ENCODE measurements around the gene OR4K5. TPM values are rescaled to one million over a fixed set of nuclear protein-coding genes. Genes with fewer than 3 reads are reported as not detected.

The OR4K5 gene
- total and polyA plus RNA-seq, 2 of the 13 experiments (the other 11 are each of a cell fraction or from before 2014, with no cell fraction given), result not detected

DNA sequence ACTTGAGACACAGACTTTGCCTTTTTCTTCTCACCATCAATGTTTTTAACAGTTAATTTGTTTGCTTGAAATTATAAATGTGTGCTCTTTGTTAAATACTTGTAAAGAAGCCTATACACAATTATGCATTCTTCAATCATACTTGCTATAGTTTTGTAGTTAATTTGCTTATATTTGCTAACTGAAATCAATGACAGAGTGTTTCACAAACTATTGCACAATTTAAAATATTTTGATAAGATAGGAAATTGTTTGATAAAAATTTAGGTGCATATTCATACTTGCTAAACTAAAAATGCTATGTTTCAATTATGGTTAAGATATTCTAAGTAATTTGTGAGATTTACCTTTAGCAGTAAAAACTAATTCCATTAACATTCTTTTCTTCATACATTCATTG lies 13.7 kb upstream of the OR4K5 start (continued):
- TF ChIP-seq, protein P1, sequence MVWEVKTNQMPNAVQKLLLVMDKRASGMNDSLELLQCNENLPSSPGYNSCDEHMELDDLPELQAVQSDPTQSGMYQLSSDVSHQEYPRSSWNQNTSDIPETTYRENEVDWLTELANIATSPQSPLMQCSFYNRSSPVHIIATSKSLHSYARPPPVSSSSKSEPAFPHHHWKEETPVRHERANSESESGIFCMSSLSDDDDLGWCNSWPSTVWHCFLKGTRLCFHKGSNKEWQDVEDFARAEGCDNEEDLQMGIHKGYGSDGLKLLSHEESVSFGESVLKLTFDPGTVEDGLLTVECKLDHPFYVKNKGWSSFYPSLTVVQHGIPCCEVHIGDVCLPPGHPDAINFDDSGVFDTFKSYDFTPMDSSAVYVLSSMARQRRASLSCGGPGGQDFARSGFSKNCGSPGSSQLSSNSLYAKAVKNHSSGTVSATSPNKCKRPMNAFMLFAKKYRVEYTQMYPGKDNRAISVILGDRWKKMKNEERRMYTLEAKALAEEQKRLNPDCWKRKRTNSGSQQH (CRISPR knock-in tag; IDR thresholded peaks at IDR 0.05; ENCODE audit: low read depth), result no peak
- TF ChIP-seq ZNF296 (CRISPR knock-in tag; conservative IDR thresholded peaks at IDR 0.05), result no peak

GRCh38 chr14:19911114-19911513 lies 9.3 kb upstream of the OR4K5 start:
- in situ Hi-C loops (cut with HindIII; ENCODE audit: extremely low pct_ligation_motif_present, low pct_unique_long_range_greater_than_20kb), result no loop called here
- CTCF ChIA-PET (ENCODE audit: low intra/inter-chr PET ratio, low total read pairs), result no interaction called here
- Histone ChIP-seq H3K27me3 (ENCODE audit: control insufficient read depth in 1 of 2, insufficient read depth in 2 of 2, low read length in 2 of 2) (no peaks in the 10 kb centered on the region), H3K4me3 (replicated peaks in 1 of 3; ENCODE audit: insufficient read depth in 1 of 3, low read depth in 2 of 3, low read length in 3 of 3) (no peak overlapping the region), H3K4me1 (ENCODE audit: insufficient read depth, low read length) (no peaks in the 10 kb centered on the region), H3K36me3 (replicated peaks in 1 of 2; ENCODE audit: control insufficient read depth in 1 of 2, insufficient read depth in 2 of 2, low read length in 2 of 2) (no peaks in the 10 kb centered on the region), H3K4me2 (ENCODE audit: low read depth, low read length) (no peak overlapping the region), H3K27ac (ENCODE audit: extremely low read length, insufficient read depth, low read length) (no peak overlapping the region), H3K9me3 (ENCODE audit: low read length) (no peaks in the 10 kb centered on the region), H4K20me1 (ENCODE audit: insufficient read depth, low read length) (no peaks in the 10 kb centered on the region), H3K9ac (ENCODE audit: insufficient read depth, low read depth, low read length) (no peak overlapping the region), H2AFZ (ENCODE audit: low read length) (no peak overlapping the region), H3K79me2 (ENCODE audit: insufficient read depth, low read length) (no peaks in the 10 kb centered on the region)
- DNase-seq (ENCODE audit: low spot score) (no peak), FAIRE-seq (no peak), ATAC-seq (no peak)
- BruUV-seq (replicated peaks), result no TSS peak
- no peak for TF ChIP-seq SP2 (CRISPR knock-in tag; IDR thresholded peaks at IDR 0.05)
- 7% methylated on average over 3 of the region's 3 CpGs for whole genome bisulfite sequencing (ENCODE audit: low lambda C conversion rate)
- POLR2A ChIA-PET, result no interaction called here
- intact Hi-C loops (cut with micrococcal nuclease; ENCODE audit: unreplicated experiment), result no loop called here

DNA sequence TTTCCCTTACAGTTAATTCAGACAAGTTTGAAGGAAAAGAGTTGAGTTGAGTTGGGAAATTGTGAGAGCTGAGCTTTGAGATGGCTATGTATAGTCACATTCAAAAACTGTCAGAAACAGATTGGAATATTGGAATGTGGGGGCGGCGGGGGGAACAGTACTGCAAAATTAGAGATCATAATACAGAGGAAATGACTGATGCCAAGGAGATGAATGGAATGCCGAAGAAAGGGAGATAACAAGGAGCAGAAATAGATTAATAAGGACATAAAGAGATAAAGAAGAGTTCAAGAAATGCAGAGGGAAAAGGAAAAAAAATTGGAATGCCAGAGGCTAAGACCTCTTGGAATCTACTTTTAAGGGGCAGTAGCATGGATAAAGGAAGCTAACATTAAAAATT lies 3.2 kb upstream of the OR4K5 start:
- DNase-seq (ENCODE audit: low spot score) (no peak), FAIRE-seq (no peak), ATAC-seq (no peak)
- no peak overlapping the region for H3K27ac ChIP-seq (ENCODE audit: extremely low read length, insufficient read depth, low read length)
- ChIA-PET POLR2A (no interaction called here), CTCF (ENCODE audit: low intra/inter-chr PET ratio, low total read pairs) (no interaction called here)
- H3K4me1 ChIP-seq (ENCODE audit: insufficient read depth, low read length), result no peaks in the 10 kb centered on the region
- in situ Hi-C loops (cut with HindIII; ENCODE audit: extremely low pct_ligation_motif_present, low pct_unique_long_range_greater_than_20kb) (no loop called here), intact Hi-C loops (cut with micrococcal nuclease; ENCODE audit: unreplicated experiment) (no loop called here)
- no peak overlapping the region for H2AFZ ChIP-seq (ENCODE audit: low read length)
- no peak overlapping the region for H3K9ac ChIP-seq (ENCODE audit: insufficient read depth, low read depth, low read length)
- H3K79me2 ChIP-seq (ENCODE audit: insufficient read depth, low read length), result no peaks in the 10 kb centered on the region
- H3K4me2 ChIP-seq (ENCODE audit: low read depth, low read length), result no peak overlapping the region
- no peaks in the 10 kb centered on the region for H3K9me3 ChIP-seq (ENCODE audit: low read length)
- WGBS (ENCODE audit: low lambda C conversion rate), result 6% methylated on average over 3 of the region's 3 CpGs
- no peaks in the 10 kb centered on the region for H4K20me1 ChIP-seq (ENCODE audit: insufficient read depth, low read length)
- H3K36me3 ChIP-seq (replicated peaks in 1 of 2; ENCODE audit: control insufficient read depth in 1 of 2, insufficient read depth in 2 of 2, low read length in 2 of 2), result no peaks in the 10 kb centered on the region
- BruUV-seq (replicated peaks), result no TSS peak
- no peaks in the 10 kb centered on the region for H3K27me3 ChIP-seq (ENCODE audit: control insufficient read depth in 1 of 2, insufficient read depth in 2 of 2, low read length in 2 of 2)
- H3K4me3 ChIP-seq (replicated peaks in 1 of 3; ENCODE audit: insufficient read depth in 1 of 3, low read depth in 2 of 3, low read length in 3 of 3), result no peak overlapping the region
- TF ChIP-seq JDP2 (CRISPR knock-in tag; IDR thresholded peaks at IDR 0.05; ENCODE audit: borderline replicate concordance) (no peak), SIX4 (CRISPR knock-in tag; IDR thresholded peaks at IDR 0.05) (no peak), HINFP (CRISPR knock-in tag; IDR thresholded peaks at IDR 0.05; ENCODE audit: low read depth) (no peak), ZNF629 (CRISPR knock-in tag; conservative IDR thresholded peaks at IDR 0.05) (no peak)
- TF ChIP-seq, protein P2, sequence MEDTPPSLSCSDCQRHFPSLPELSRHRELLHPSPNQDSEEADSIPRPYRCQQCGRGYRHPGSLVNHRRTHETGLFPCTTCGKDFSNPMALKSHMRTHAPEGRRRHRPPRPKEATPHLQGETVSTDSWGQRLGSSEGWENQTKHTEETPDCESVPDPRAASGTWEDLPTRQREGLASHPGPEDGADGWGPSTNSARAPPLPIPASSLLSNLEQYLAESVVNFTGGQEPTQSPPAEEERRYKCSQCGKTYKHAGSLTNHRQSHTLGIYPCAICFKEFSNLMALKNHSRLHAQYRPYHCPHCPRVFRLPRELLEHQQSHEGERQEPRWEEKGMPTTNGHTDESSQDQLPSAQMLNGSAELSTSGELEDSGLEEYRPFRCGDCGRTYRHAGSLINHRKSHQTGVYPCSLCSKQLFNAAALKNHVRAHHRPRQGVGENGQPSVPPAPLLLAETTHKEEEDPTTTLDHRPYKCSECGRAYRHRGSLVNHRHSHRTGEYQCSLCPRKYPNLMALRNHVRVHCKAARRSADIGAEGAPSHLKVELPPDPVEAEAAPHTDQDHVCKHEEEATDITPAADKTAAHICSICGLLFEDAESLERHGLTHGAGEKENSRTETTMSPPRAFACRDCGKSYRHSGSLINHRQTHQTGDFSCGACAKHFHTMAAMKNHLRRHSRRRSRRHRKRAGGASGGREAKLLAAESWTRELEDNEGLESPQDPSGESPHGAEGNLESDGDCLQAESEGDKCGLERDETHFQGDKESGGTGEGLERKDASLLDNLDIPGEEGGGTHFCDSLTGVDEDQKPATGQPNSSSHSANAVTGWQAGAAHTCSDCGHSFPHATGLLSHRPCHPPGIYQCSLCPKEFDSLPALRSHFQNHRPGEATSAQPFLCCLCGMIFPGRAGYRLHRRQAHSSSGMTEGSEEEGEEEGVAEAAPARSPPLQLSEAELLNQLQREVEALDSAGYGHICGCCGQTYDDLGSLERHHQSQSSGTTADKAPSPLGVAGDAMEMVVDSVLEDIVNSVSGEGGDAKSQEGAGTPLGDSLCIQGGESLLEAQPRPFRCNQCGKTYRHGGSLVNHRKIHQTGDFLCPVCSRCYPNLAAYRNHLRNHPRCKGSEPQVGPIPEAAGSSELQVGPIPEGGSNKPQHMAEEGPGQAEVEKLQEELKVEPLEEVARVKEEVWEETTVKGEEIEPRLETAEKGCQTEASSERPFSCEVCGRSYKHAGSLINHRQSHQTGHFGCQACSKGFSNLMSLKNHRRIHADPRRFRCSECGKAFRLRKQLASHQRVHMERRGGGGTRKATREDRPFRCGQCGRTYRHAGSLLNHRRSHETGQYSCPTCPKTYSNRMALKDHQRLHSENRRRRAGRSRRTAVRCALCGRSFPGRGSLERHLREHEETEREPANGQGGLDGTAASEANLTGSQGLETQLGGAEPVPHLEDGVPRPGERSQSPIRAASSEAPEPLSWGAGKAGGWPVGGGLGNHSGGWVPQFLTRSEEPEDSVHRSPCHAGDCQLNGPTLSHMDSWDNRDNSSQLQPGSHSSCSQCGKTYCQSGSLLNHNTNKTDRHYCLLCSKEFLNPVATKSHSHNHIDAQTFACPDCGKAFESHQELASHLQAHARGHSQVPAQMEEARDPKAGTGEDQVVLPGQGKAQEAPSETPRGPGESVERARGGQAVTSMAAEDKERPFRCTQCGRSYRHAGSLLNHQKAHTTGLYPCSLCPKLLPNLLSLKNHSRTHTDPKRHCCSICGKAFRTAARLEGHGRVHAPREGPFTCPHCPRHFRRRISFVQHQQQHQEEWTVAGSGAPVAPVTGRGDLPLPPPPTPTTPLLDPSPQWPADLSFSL (CRISPR knock-in tag; IDR thresholded peaks at IDR 0.05), result no peak

All from HepG2 (cell line).